IMR-90 (cell line): ENCODE data around the gene FAM53B. TPM values are rescaled to one million over a fixed set of nuclear protein-coding genes. Genes with fewer than 3 reads are reported as not detected.
A peak's percentile ranks its signal among the peaks of the same experiment; 100 is the strongest.

Source experiments
- ATAC-seq: fragments of 200-7000 bp; cut with Tn5 transposase; 2 replicates; pipeline ENCODE4 v1.9.1; 2020; ENCODE audit warnings: low read depth, mild to moderate bottlenecking, moderate library complexity
- BruUV-seq: library from RNA; stranded (reverse); fragments of 400-500 nt; replicated peaks from 2 replicates; lab custom pipeline; 2021; lab: Mats Ljungman, UMichigan
- CTCF ChIA-PET: fragments of 300-600 bp; formaldehyde crosslinking; extraction: SDS; loops from one replicate; lab custom pipeline; 2021; ENCODE audit warnings: antibody characterized with exemption; lab: Yijun Ruan, JAX
- POLR2A ChIA-PET: fragments of 300-600 bp; sonication (Branson Sonifier 250); formaldehyde crosslinking; loops from one replicate; lab custom pipeline; 2022; ENCODE audit warnings: antibody characterized with exemption; ENCODE audit not compliant: unreplicated experiment; lab: Charles Lee
- DNase-seq: peaks from one replicate; pipeline ENCODE4 v3.0.0; 2013
- H2AFZ ChIP-seq: replicated peaks from 2 replicates; pipeline ENCODE3; 2013; ENCODE audit warnings: low read length, mild to moderate bottlenecking; ENCODE audit not compliant: poor library complexity
- H2AK5ac ChIP-seq: 2 replicates; pipeline ENCODE4 v1.6.1; 2013; ENCODE audit warnings: low read depth, low read length, inconsistent platforms
- H2AK9ac ChIP-seq: replicated peaks from 2 replicates; pipeline ENCODE3; 2013; ENCODE audit warnings: mild to moderate bottlenecking, low read depth, low read length, moderate library complexity; ENCODE audit not compliant: poor library complexity
- H2BK120ac ChIP-seq: 2 replicates; pipeline ENCODE4 v1.6.1; 2013; ENCODE audit warnings: low read depth, low read length, inconsistent platforms
- H2BK15ac ChIP-seq: 3 replicates; pipeline ENCODE4 v1.6.1; 2013; ENCODE audit warnings: low read depth, low read length, inconsistent platforms
- H2BK20ac ChIP-seq: 2 replicates; pipeline ENCODE4 v1.6.1; 2013; ENCODE audit warnings: low read depth, mild to moderate bottlenecking, inconsistent platforms, low read length, moderate library complexity
- H2BK5ac ChIP-seq: 2 replicates; pipeline ENCODE4 v1.6.1; 2013; ENCODE audit warnings: mild to moderate bottlenecking, low read depth, low read length, inconsistent platforms; ENCODE audit not compliant: poor library complexity, severe bottlenecking
- H3K14ac ChIP-seq: replicated peaks from 2 replicates; pipeline ENCODE4 v1.6.1; 2013; ENCODE audit warnings: low read depth, low read length, inconsistent platforms
- H3K18ac ChIP-seq: 2 replicates; pipeline ENCODE4 v1.6.1; 2013; ENCODE audit warnings: low read depth, low read length, control low read depth
- H3K23ac ChIP-seq: 2 replicates; pipeline ENCODE4 v1.6.1; 2013; ENCODE audit warnings: low read depth, low read length, inconsistent platforms
- H3K27ac ChIP-seq: 2 replicates; pipeline ENCODE4 v1.5.1; 2013; ENCODE audit warnings: mild to moderate bottlenecking, control low read depth, low read length; ENCODE audit not compliant: insufficient read depth
- H3K27me3 ChIP-seq: 2 replicates; pipeline ENCODE4 v1.6.1; 2013; ENCODE audit warnings: low read length; ENCODE audit not compliant: control insufficient read depth, insufficient read depth
- H3K36me3 ChIP-seq: 2 replicates; pipeline ENCODE4 v1.6.1; 2013; ENCODE audit warnings: low read length, mixed read lengths; ENCODE audit not compliant: control insufficient read depth, insufficient read depth
- H3K4ac ChIP-seq: 2 replicates; pipeline ENCODE4 v1.6.1; 2013; ENCODE audit warnings: low read depth, low read length, inconsistent platforms
- H3K4me1 ChIP-seq: 2 replicates; pipeline ENCODE4 v1.6.1; 2013; ENCODE audit warnings: low read length, mixed read lengths; ENCODE audit not compliant: control insufficient read depth, insufficient read depth
- H3K4me2 ChIP-seq: 2 replicates; pipeline ENCODE4 v1.6.1; 2013; ENCODE audit warnings: low read depth, mild to moderate bottlenecking, control low read depth, low read length, moderate library complexity
- H3K4me3 ChIP-seq: 2 replicates; pipeline ENCODE4 v1.5.1; 2013; ENCODE audit warnings: low read depth, mild to moderate bottlenecking, control low read depth, low read length, moderate library complexity; ENCODE audit not compliant: insufficient read depth
- H3K56ac ChIP-seq: 2 replicates; pipeline ENCODE4 v1.6.1; 2013; ENCODE audit warnings: low read length, inconsistent platforms; ENCODE audit not compliant: insufficient read depth; ENCODE audit errors: extremely low read depth
- H3K79me1 ChIP-seq, 2 experiments: 2 replicates each; pipeline ENCODE4 v1.6.1; 2013; ENCODE audit warnings: low read length in 2 of 2, inconsistent platforms in 1 of 2, low read depth in 1 of 2
- H3K9ac ChIP-seq: 2 replicates; pipeline ENCODE4 v1.6.1; 2013; ENCODE audit warnings: low read depth, low read length, control low read depth
- H3K9me1 ChIP-seq: 2 replicates; pipeline ENCODE4 v1.6.1; 2013; ENCODE audit warnings: low read length, inconsistent platforms; ENCODE audit not compliant: insufficient read depth
- H3K9me3 ChIP-seq: 2 replicates; pipeline ENCODE4 v1.6.1; 2013; ENCODE audit warnings: low read length; ENCODE audit not compliant: control insufficient read depth, insufficient read depth
- H4K20me1 ChIP-seq: 2 replicates; pipeline ENCODE4 v1.6.1; 2013; ENCODE audit warnings: low read length, inconsistent platforms; ENCODE audit not compliant: insufficient read depth
- H4K5ac ChIP-seq: 2 replicates; pipeline ENCODE4 v1.6.1; 2013; ENCODE audit warnings: mild to moderate bottlenecking, low read depth, low read length, control low read depth
- H4K8ac ChIP-seq, 2 experiments: 2 replicates each; pipeline ENCODE4 v1.6.1; 2013; ENCODE audit warnings: low read depth in 2 of 2, low read length in 2 of 2, control low read depth in 1 of 2, inconsistent platforms in 1 of 2
- H4K91ac ChIP-seq: 2 replicates; pipeline ENCODE4 v1.6.1; 2013; ENCODE audit warnings: low read depth, low read length, inconsistent platforms; ENCODE audit not compliant: insufficient read depth
- CEBPB ChIP-seq: IDR thresholded peaks from 2 replicates; pipeline ENCODE4 v1.6.1; 2012; ENCODE audit warnings: low read depth, low read length, improper control_type of control experiment
- CHD1 ChIP-seq: IDR thresholded peaks from 2 replicates; pipeline ENCODE4 v1.6.1; 2012; ENCODE audit warnings: low read depth, low read length, improper control_type of control experiment
- ELK1 ChIP-seq: fragments of 150-350 bp; IDR thresholded peaks from 2 replicates; pipeline ENCODE4 v1.6.1; 2016; ENCODE audit warnings: low read depth, mild to moderate bottlenecking, low read length, moderate library complexity, borderline replicate concordance
- FOS ChIP-seq: fragments of 150-350 bp; IDR thresholded peaks from 2 replicates; pipeline ENCODE4 v1.6.1; 2016; ENCODE audit warnings: low read depth, low read length
- MAFK ChIP-seq: IDR thresholded peaks from 2 replicates; pipeline ENCODE4 v1.6.1; 2012; ENCODE audit warnings: low read depth, low read length, improper control_type of control experiment
- MAZ ChIP-seq: IDR thresholded peaks from 2 replicates; pipeline ENCODE4 v1.6.1; 2012; ENCODE audit warnings: low read depth, mild to moderate bottlenecking, low read length, improper control_type of control experiment, moderate library complexity, borderline replicate concordance
- MXI1 ChIP-seq: IDR thresholded peaks from 2 replicates; pipeline ENCODE4 v1.6.1; 2012; ENCODE audit warnings: low read depth, mild to moderate bottlenecking, low read length, moderate library complexity, borderline replicate concordance
- POLR2A ChIP-seq: IDR thresholded peaks from 2 replicates; pipeline ENCODE4 v1.6.1; 2012; ENCODE audit warnings: mild to moderate bottlenecking, low read depth, low read length
- RAD21 ChIP-seq: IDR thresholded peaks from 2 replicates; pipeline ENCODE4 v1.6.1; 2012; ENCODE audit warnings: low read length, improper control_type of control experiment
- RFX5 ChIP-seq: IDR thresholded peaks from 2 replicates; pipeline ENCODE4 v1.8.0; 2012; ENCODE audit warnings: low read depth, mild to moderate bottlenecking, low read length, moderate library complexity
- WGBS, 2 experiments: methylation state at CpG; one replicate each; pipeline versions ENCODE4 v1.1.5 to v1.1.7; 2013; ENCODE audit warnings: missing lambda C conversion rate in 2 of 2; ENCODE audit not compliant: insufficient read length in 1 of 2; ENCODE audit errors: extremely low coverage in 2 of 2; 5-methylcytosine and 5-hydroxymethylcytosine counted together
- dilution Hi-C: fragments of 300-500 bp; cut with HindIII; formaldehyde crosslinking; loops from one replicate; pipeline ENCODE4 v1.14.3; 2018; ENCODE audit warnings: low sequenced_read_pairs; ENCODE audit not compliant: unreplicated experiment
- in situ Hi-C: fragments of 300-500 bp; cut with MboI; formaldehyde crosslinking; loops from 3 replicates; pipeline ENCODE4 v1.14.3; 2019; ENCODE audit warnings: low sequenced_read_pairs, inconsistent platforms, mixed read lengths
- intact Hi-C: fragments of 100-400 bp; cut with micrococcal nuclease; formaldehyde crosslinking; loops from 2 replicates; pipeline ENCODE4 v1.10.0; 2022
- polyA plus RNA-seq, 3 experiments: library from polyadenylated mRNA; depleted of rRNA; stranded (reverse); fragments of >200 nt; gene quantifications; 2 replicates each; pipeline ENCODE4 v1.2.3, GENCODE V29; 2012; ENCODE audit warnings: low replicate concordance in 1 of 3
- total RNA-seq: library from RNA; depleted of rRNA; stranded (reverse); fragments of >200 nt; gene quantifications from 2 replicates; pipeline ENCODE4 v1.2.3, GENCODE V29; 2012

Gene FAM53B
- total and polyA plus RNA-seq, 2 of the 4 experiments (the other 2 are of a cell fraction), result 3.8 to 5.7 TPM

GRCh38 chr10:124647421-124648130 is 96.6 kb downstream of the FAM53B start:
- CTCF ChIA-PET, result no interaction called here
- Histone ChIP-seq H4K5ac (peak overlapping the region; percentile 24; the same call in 1 of the 2 replicates), H3K23ac (0 out of 2 replicates have a peak overlapping the region, but pooled peaks have one; percentile 33), H3K36me3 (no peaks in the 10 kb centered on the region), H3K79me1 (peaks cover 20 to 30% of the 10 kb centered on the region in 2 experiments; a peak in 3 of 4 replicates), H2AFZ (peak overlapping the region; percentile 82), H4K20me1 (no peaks in the 10 kb centered on the region; the same call in 1 of the 2 replicates), H3K4me3 (no peak overlapping the region), H2BK5ac (peak overlapping the region; percentile 28), H3K4me1 (peaks cover 27% of the 10 kb centered on the region), H2AK5ac (peak overlapping the region; percentile 91), H3K9ac (no peak overlapping the region), H3K27me3 (no peaks in the 10 kb centered on the region), H4K91ac (peak overlapping the region; percentile 47; the same call in 1 of the 2 replicates), H3K9me1 (peaks cover 33% of the 10 kb centered on the region), H3K56ac (no peak overlapping the region), H2BK120ac (0 out of 2 replicates have a peak overlapping the region, but pooled peaks have one; percentile 14), H3K4ac (peak overlapping the region; percentile 64), H2AK9ac (peak overlapping the region; percentile 57), H3K18ac (no peak overlapping the region), H2BK15ac (no peak overlapping the region), H3K27ac (no peak overlapping the region), H4K8ac (peak overlapping the region in 1 of 2 experiments; percentile 79; a peak in 3 of 4 replicates), H2BK20ac (no peak overlapping the region), H3K4me2 (no peak overlapping the region), H3K14ac (peak overlapping the region; percentile 36), H3K9me3 (no peaks in the 10 kb centered on the region)
- intact Hi-C loops, result loop anchor here (5.0 kb wide), 1 partner anchor 95 kb away; the partner anchor contains the start of gene FAM53B
- BruUV-seq, result no TSS peak
- no peak for TF ChIP-seq RAD21
- no peak for TF ChIP-seq POLR2A
- TF ChIP-seq MXI1, result no peak
- TF ChIP-seq RFX5, result no peak
- no peak for TF ChIP-seq FOS
- no peak for TF ChIP-seq CEBPB
- no peak for TF ChIP-seq MAFK
- no peak for TF ChIP-seq CHD1
- TF ChIP-seq ELK1, result no peak
- no peak for TF ChIP-seq MAZ
- WGBS, 2 experiments, result 100% methylated on average over 1 of the region's 9 CpGs; no CpG with 5 or more reads in 1 of the 2 experiments
- peak; percentile 13 for ATAC-seq
- in situ Hi-C loops, result no loop called here
- dilution Hi-C loops, result no loop called here
- POLR2A ChIA-PET, result no interaction called here
- peak; percentile 20 for DNase-seq
